GM23248 (cell line): ENCODE data around the gene MAP7D3. TPM values are rescaled to one million over a fixed set of nuclear protein-coding genes. Genes with fewer than 3 reads are reported as not detected.
A peak's percentile ranks its signal among the peaks of the same experiment; 100 is the strongest.

Source experiments
- DNase-seq: peaks from one replicate; pipeline ENCODE4 v3.0.0-alpha.2; 2015
- H2AFZ ChIP-seq: fragments of 200-600 bp; sonication (generic); 2 replicates; pipeline ENCODE4 v1.6.1; 2016; ENCODE audit warnings: antibody characterized with exemption
- H3F3A ChIP-seq: fragments of 200-600 bp; sonication (generic); 2 replicates; pipeline ENCODE4 v1.6.1; 2016; ENCODE audit warnings: mild to moderate bottlenecking, antibody characterized with exemption, mixed run types; ENCODE audit not compliant: insufficient read depth
- H3K27ac ChIP-seq: fragments of 200-600 bp; sonication (generic); 2 replicates; pipeline ENCODE4 v1.5.1; 2016; ENCODE audit warnings: mild to moderate bottlenecking
- H3K27me3 ChIP-seq: fragments of 200-600 bp; sonication (generic); replicated peaks from 2 replicates; pipeline ENCODE4 v1.6.1; 2016; ENCODE audit warnings: mild to moderate bottlenecking; ENCODE audit not compliant: insufficient read depth
- H3K36me3 ChIP-seq: fragments of 200-600 bp; sonication (generic); 2 replicates; pipeline ENCODE4 v1.6.1; 2016; ENCODE audit warnings: low read depth, mild to moderate bottlenecking
- H3K4me1 ChIP-seq: fragments of 200-600 bp; sonication (generic); 2 replicates; pipeline ENCODE4 v1.6.1; 2016; ENCODE audit warnings: mild to moderate bottlenecking; ENCODE audit not compliant: insufficient read depth
- H3K4me2 ChIP-seq: fragments of 200-600 bp; sonication (generic); one replicate; pipeline ENCODE4 v1.6.1; 2016; ENCODE audit warnings: mild to moderate bottlenecking; ENCODE audit not compliant: unreplicated experiment
- H3K4me3 ChIP-seq: fragments of 200-600 bp; sonication (generic); 2 replicates; pipeline ENCODE4 v1.5.1; 2016; ENCODE audit warnings: mild to moderate bottlenecking
- H3K79me2 ChIP-seq: fragments of 200-600 bp; sonication (generic); 2 replicates; pipeline ENCODE4 v1.6.1; 2016; ENCODE audit warnings: mild to moderate bottlenecking; ENCODE audit not compliant: insufficient read depth
- H3K9ac ChIP-seq: fragments of 200-600 bp; sonication (generic); 2 replicates; pipeline ENCODE4 v1.6.1; 2016; ENCODE audit warnings: mild to moderate bottlenecking
- H3K9me2 ChIP-seq: fragments of 200-600 bp; sonication (generic); 2 replicates; pipeline ENCODE4 v1.6.1; 2016; ENCODE audit warnings: mixed run types, mild to moderate bottlenecking, moderate library complexity; ENCODE audit not compliant: insufficient read depth
- H3K9me3 ChIP-seq: fragments of 200-600 bp; sonication (generic); one replicate; pipeline ENCODE4 v1.6.1; 2017; ENCODE audit warnings: low read depth
- H4K20me1 ChIP-seq: fragments of 200-600 bp; sonication (generic); 2 replicates; pipeline ENCODE4 v1.6.0; 2016; ENCODE audit not compliant: insufficient read depth
- EZH2 ChIP-seq: fragments of 200-600 bp; sonication (generic); IDR thresholded peaks from 2 replicates; pipeline ENCODE4 v1.6.1; 2018; ENCODE audit warnings: antibody characterized with exemption, mild to moderate bottlenecking; ENCODE audit not compliant: insufficient read depth, poor library complexity, severe bottlenecking
- EZH2phosphoT487 ChIP-seq: fragments of 200-600 bp; sonication (generic); IDR thresholded peaks from 2 replicates; pipeline ENCODE4 v1.6.1; 2018; ENCODE audit warnings: antibody characterized with exemption, moderate library complexity, mild to moderate bottlenecking, low read depth; ENCODE audit not compliant: insufficient read depth
- WGBS, 2 experiments: methylation state at CpG; one replicate each; pipeline ENCODE4 v1.1.6; 2015 to 2017; ENCODE audit warnings: low lambda C conversion rate in 2 of 2, low coverage in 1 of 2; ENCODE audit errors: missing lambda C conversion rate in 2 of 2; 5-methylcytosine and 5-hydroxymethylcytosine counted together
- in situ Hi-C: fragments of 300-500 bp; cut with MboI; formaldehyde crosslinking; loops from 2 replicates; pipeline ENCODE4 v1.15.0; 2020
- polyA plus RNA-seq: library from polyadenylated mRNA; unstranded; fragments of >200 nt; fragmentation: Nextera tagmentation; extraction: Ambion mirVana; gene quantifications from 2 replicates; pipeline ENCODE4 v1.2.1, GENCODE V29; 2016
- total RNA-seq: library from RNA; depleted of rRNA; stranded (reverse); fragments of >200 nt; shearing (Covaris generic); gene quantifications from 2 replicates; pipeline ENCODE4 v1.2.3, GENCODE V29; 2014

The MAP7D3 gene
- total and polyA plus RNA-seq, 2 experiments from 2014 or later = 14.2 to 14.4 TPM

- no peak for DNase-seq
- no peaks in the 10 kb centered on the region for H3K36me3 ChIP-seq
- H3F3A ChIP-seq = peaks cover 6% of the 10 kb centered on the region; the same call in 1 of the 2 replicates
- no peaks in the 10 kb centered on the region for H3K79me2 ChIP-seq
- peak overlapping the region; percentile 49; the same call in 1 of the 2 replicates for H3K4me3 ChIP-seq
- in situ Hi-C loops = no loop called here
- TF ChIP-seq EZH2phosphoT487 (no peak), EZH2 (no peak)
- no peak overlapping the region for H2AFZ ChIP-seq
- H3K9me3 ChIP-seq = no peaks in the 10 kb centered on the region
- no peaks in the 10 kb centered on the region for H4K20me1 ChIP-seq
- peaks cover 29% of the 10 kb centered on the region for H3K4me1 ChIP-seq
- H3K9ac ChIP-seq = no peak overlapping the region
- WGBS, 2 experiments = 0 to 13% methylated on average over 3 of the region's 3 CpGs
- no peaks in the 10 kb centered on the region for H3K27me3 ChIP-seq
- no peaks in the 10 kb centered on the region for H3K9me2 ChIP-seq
- H3K27ac ChIP-seq = peak overlapping the region; percentile 73
- H3K4me2 ChIP-seq = peak overlapping the region; percentile 39
Observed at GRCh38 chrX:136186023-136186413, 65.2 kb downstream of the MAP7D3 start.

GRCh38 chrX:136185401-136186022 lies 65.7 kb downstream of the MAP7D3 start:
- H2AFZ ChIP-seq = peak overlapping the region; percentile 32; the same call in 1 of the 2 replicates
- H3K27ac ChIP-seq = peak overlapping the region; percentile 73
- WGBS, 2 experiments = 2% methylated on average over 8 of the region's 8 CpGs
- TF ChIP-seq EZH2 (no peak), EZH2phosphoT487 (no peak)
- H3K9me3 ChIP-seq = no peaks in the 10 kb centered on the region
- peaks cover 29% of the 10 kb centered on the region for H3K4me1 ChIP-seq
- H3K9me2 ChIP-seq = no peaks in the 10 kb centered on the region
- peak overlapping the region; percentile 60 for H3K9ac ChIP-seq
- H4K20me1 ChIP-seq = no peaks in the 10 kb centered on the region
- peak; percentile 71 for DNase-seq
- H3K36me3 ChIP-seq = no peaks in the 10 kb centered on the region
- in situ Hi-C loops = no loop called here
- peak overlapping the region; percentile 49 for H3K4me3 ChIP-seq
- H3K79me2 ChIP-seq = no peaks in the 10 kb centered on the region
- H3K27me3 ChIP-seq = no peaks in the 10 kb centered on the region
- H3F3A ChIP-seq = peaks cover 6% of the 10 kb centered on the region; the same call in 1 of the 2 replicates
- H3K4me2 ChIP-seq = peak overlapping the region; percentile 39

- H3F3A ChIP-seq = peaks cover 6% of the 10 kb centered on the region; the same call in 1 of the 2 replicates
- WGBS, 2 experiments = 14 to 28% methylated on average over 1 of the region's 1 CpG
- peak; percentile 36 for DNase-seq
- H3K27me3 ChIP-seq = no peaks in the 10 kb centered on the region
- no peaks in the 10 kb centered on the region for H3K9me2 ChIP-seq
- H3K36me3 ChIP-seq = no peaks in the 10 kb centered on the region
- no peaks in the 10 kb centered on the region for H3K9me3 ChIP-seq
- TF ChIP-seq EZH2phosphoT487 (no peak), EZH2 (no peak)
- H3K27ac ChIP-seq = peak overlapping the region; percentile 73; the same call in 1 of the 2 replicates
- in situ Hi-C loops = no loop called here
- H4K20me1 ChIP-seq = no peaks in the 10 kb centered on the region
- peak overlapping the region; percentile 71 for H3K4me2 ChIP-seq
- no peaks in the 10 kb centered on the region for H3K79me2 ChIP-seq
- peaks cover 29% of the 10 kb centered on the region for H3K4me1 ChIP-seq
- peak overlapping the region; percentile 51; the same call in 1 of the 2 replicates for H3K4me3 ChIP-seq
- no peak overlapping the region for H2AFZ ChIP-seq
- peak overlapping the region; percentile 60 for H3K9ac ChIP-seq
Observed at GRCh38 chrX:136183917-136184316, 67.3 kb downstream of the MAP7D3 start.

GRCh38 chrX:136183172-136183571 lies 68.0 kb downstream of the MAP7D3 start:
- no peaks in the 10 kb centered on the region for H3K9me2 ChIP-seq
- H3K9me3 ChIP-seq = no peaks in the 10 kb centered on the region
- no peak overlapping the region for H3K9ac ChIP-seq
- peaks cover 6% of the 10 kb centered on the region; the same call in 1 of the 2 replicates for H3F3A ChIP-seq
- no peak overlapping the region for H3K4me3 ChIP-seq
- no peak for DNase-seq
- 48 to 62% methylated on average over 4 of the region's 4 CpGs for WGBS, 2 experiments
- no peaks in the 10 kb centered on the region for H3K36me3 ChIP-seq
- no peak overlapping the region for H3K4me2 ChIP-seq
- H3K79me2 ChIP-seq = no peaks in the 10 kb centered on the region
- H3K27me3 ChIP-seq = no peaks in the 10 kb centered on the region
- H3K4me1 ChIP-seq = peaks cover 29% of the 10 kb centered on the region
- H2AFZ ChIP-seq = no peak overlapping the region
- in situ Hi-C loops = no loop called here
- no peaks in the 10 kb centered on the region for H4K20me1 ChIP-seq
- no peak overlapping the region for H3K27ac ChIP-seq
- no peak for TF ChIP-seq EZH2
- TF ChIP-seq EZH2phosphoT487 = no peak
